ENCODE measurements around the gene GBP3. TPM values are rescaled to one million over a fixed set of nuclear protein-coding genes. Genes with fewer than 3 reads are reported as not detected.

Gene GBP3
- total RNA-seq, 1 experiment from 2014 or later: 1.2 TPM

DNA sequence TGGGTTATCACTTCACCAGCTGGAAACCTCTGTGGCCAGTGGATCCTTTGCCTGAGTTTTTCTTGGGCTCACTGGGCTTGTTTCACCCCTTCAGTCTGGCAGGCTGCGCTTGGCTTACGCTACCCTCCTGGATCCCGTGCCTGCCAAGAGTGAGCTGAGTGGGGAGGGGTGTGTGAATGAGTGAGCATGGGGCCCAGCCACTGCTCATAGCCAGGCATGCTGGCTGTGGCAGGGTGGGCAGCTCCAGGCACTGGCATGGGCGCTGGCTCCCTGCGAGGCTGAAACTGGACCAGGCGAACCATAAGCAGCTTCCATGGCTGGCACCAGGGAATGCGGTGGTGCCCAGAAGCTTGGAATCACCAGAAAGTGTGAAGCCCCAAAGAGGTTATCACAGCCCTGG lies 19.8 kb upstream of the GBP3 start:
- no peaks in the 10 kb centered on the region for H4K20me1 ChIP-seq (ENCODE audit: insufficient read depth)
- no peak for ATAC-seq
- H3K4me2 ChIP-seq (ENCODE audit: low read length): no peak overlapping the region
- no peak overlapping the region for H2AFZ ChIP-seq (ENCODE audit: low read depth, low read length, poor library complexity, severe bottlenecking)
- H3K9ac ChIP-seq (ENCODE audit: low read length): no peak overlapping the region
- no peaks in the 10 kb centered on the region for H3K9me2 ChIP-seq (ENCODE audit: insufficient read depth)
- ChIA-PET CTCF (no interaction called here), RAD21 (ENCODE audit: low non-redundant PET in 1 of 2, low total read pairs in 2 of 2, uncharacterized antibody in 2 of 2, unreplicated experiment in 2 of 2) (no interaction called here), POLR2A (no interaction called here)
- no TSS peak for BruUV-seq (replicated peaks)
- H3K9me3 ChIP-seq (ENCODE audit: control insufficient read depth in 1 of 2, insufficient read depth in 1 of 2, low read depth in 1 of 2, low read length in 2 of 2): no peaks in the 10 kb centered on the region
- H3K27ac ChIP-seq (ENCODE audit: low read depth, low read length): no peak overlapping the region
- intact Hi-C loops (cut with micrococcal nuclease): no loop called here
- no peaks in the 10 kb centered on the region for H3K36me3 ChIP-seq (ENCODE audit: control insufficient read depth in 1 of 2, insufficient read depth in 2 of 2, low read length in 2 of 2)
- H3K4me3 ChIP-seq (replicated peaks in 1 of 2; ENCODE audit: low read depth in 1 of 2, low read length in 2 of 2): no peak overlapping the region
- H3K4me1 ChIP-seq (ENCODE audit: control insufficient read depth in 1 of 2, insufficient read depth in 2 of 2, low read length in 2 of 2): no peaks in the 10 kb centered on the region
- no peak for DNase-seq (ENCODE audit: low read depth, low spot score)
- no peaks in the 10 kb centered on the region for H3K27me3 ChIP-seq (ENCODE audit: insufficient read depth, low read length)
- no peak for TF ChIP-seq YY1 (IDR thresholded peaks at IDR 0.05; ENCODE audit: extremely low read depth, insufficient replicate concordance, low read depth, low read length)
- no peak for TF ChIP-seq EZH2phosphoT487 (IDR thresholded peaks at IDR 0.05; ENCODE audit: borderline replicate concordance)
- H3K79me2 ChIP-seq (ENCODE audit: insufficient read depth, low read length): no peaks in the 10 kb centered on the region

DNA sequence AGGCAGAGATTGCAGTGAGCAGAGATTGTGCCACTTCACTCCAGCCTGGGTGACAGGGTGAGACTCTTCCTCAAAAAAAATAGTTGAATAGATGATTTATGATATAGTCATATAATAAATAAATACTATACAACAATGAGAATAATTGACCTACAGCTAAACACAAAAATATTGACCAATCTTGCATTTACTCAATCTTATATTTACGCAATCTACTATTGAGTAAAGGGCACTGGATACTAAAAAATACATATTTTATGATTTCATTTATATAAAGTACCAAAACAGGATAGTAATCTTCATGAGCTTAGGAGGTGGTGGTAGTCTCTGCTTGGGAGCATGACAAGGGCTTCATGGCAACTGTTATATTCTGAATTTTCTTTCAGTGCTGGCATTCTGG lies 19.1 kb upstream of the GBP3 start:
- Histone ChIP-seq H3K79me2 (ENCODE audit: insufficient read depth, low read length) (no peaks in the 10 kb centered on the region), H3K9me3 (ENCODE audit: control insufficient read depth in 1 of 2, insufficient read depth in 1 of 2, low read depth in 1 of 2, low read length in 2 of 2) (no peaks in the 10 kb centered on the region), H3K27ac (ENCODE audit: low read depth, low read length) (no peak overlapping the region), H3K4me3 (replicated peaks in 1 of 2; ENCODE audit: low read depth in 1 of 2, low read length in 2 of 2) (no peak overlapping the region), H3K27me3 (ENCODE audit: insufficient read depth, low read length) (no peaks in the 10 kb centered on the region), H3K36me3 (ENCODE audit: control insufficient read depth in 1 of 2, insufficient read depth in 2 of 2, low read length in 2 of 2) (no peaks in the 10 kb centered on the region), H3K4me1 (ENCODE audit: control insufficient read depth in 1 of 2, insufficient read depth in 2 of 2, low read length in 2 of 2) (no peaks in the 10 kb centered on the region), H3K9me2 (ENCODE audit: insufficient read depth) (no peaks in the 10 kb centered on the region), H3K9ac (ENCODE audit: low read length) (no peak overlapping the region), H2AFZ (ENCODE audit: low read depth, low read length, poor library complexity, severe bottlenecking) (no peak overlapping the region), H4K20me1 (ENCODE audit: insufficient read depth) (no peaks in the 10 kb centered on the region), H3K4me2 (ENCODE audit: low read length) (no peak overlapping the region)
- ChIA-PET POLR2A (no interaction called here), CTCF (no interaction called here), RAD21 (ENCODE audit: low non-redundant PET in 1 of 2, low total read pairs in 2 of 2, uncharacterized antibody in 2 of 2, unreplicated experiment in 2 of 2) (no interaction called here)
- DNase-seq (ENCODE audit: low read depth, low spot score) (no peak), ATAC-seq (no peak)
- no TSS peak for BruUV-seq (replicated peaks)
- TF ChIP-seq EZH2 (IDR thresholded peaks at IDR 0.05) (no peak), POLR2A (IDR thresholded peaks at IDR 0.05; ENCODE audit: borderline replicate concordance, extremely low read depth, insufficient read depth, insufficient read length) (no peak), EGR1 (IDR thresholded peaks at IDR 0.05; ENCODE audit: low read depth) (no peak), ZFX (IDR thresholded peaks at IDR 0.05) (no peak), TCF7L2 (IDR thresholded peaks at IDR 0.05; ENCODE audit: borderline replicate concordance, extremely low read depth, insufficient read depth, insufficient read length) (no peak), POLR2AphosphoS5 (IDR thresholded peaks at IDR 0.05; ENCODE audit: low read depth, low read length) (no peak), ZNF274 (IDR thresholded peaks at IDR 0.05; ENCODE audit: low read depth, low read length) (no peak)
- intact Hi-C loops (cut with micrococcal nuclease): no loop called here

Measured in HCT116 (cell line).